Small intestine (tissue), 7 donors: Measurements from ENCODE around the gene RABEPK. TPM values are rescaled to one million over a fixed set of nuclear protein-coding genes. Genes with fewer than 3 reads are reported as not detected.
"Not testable (repeated sequence)": the region's sequence is repeated elsewhere in the genome, so short reads cannot be mapped to it uniquely, and the experiment has no call there.

Source experiments
- DNase-seq, 2 donors: peaks; one replicate each; pipeline versions ENCODE4 v3.0.0 to v3.0.0-alpha.2; 2013
- FAIRE-seq: peaks from 2 replicates; lab custom pipeline; 2012; peaks lifted over from hg19 to GRCh38; lab: Jason Lieb, UNC
- H3K27ac ChIP-seq, 3 donors: one replicate each; pipeline ENCODE4 v1.5.1; 2013; ENCODE audit warnings: low read length in 2 of 3, mild to moderate bottlenecking in 2 of 3, control low read depth in 1 of 3, inconsistent platforms in 1 of 3, low read depth in 1 of 3, moderate library complexity in 1 of 3
- H3K27me3 ChIP-seq, 3 donors: one replicate each; pipeline ENCODE4 v1.6.1; 2013; ENCODE audit warnings: low read length in 3 of 3, inconsistent platforms in 1 of 3; ENCODE audit not compliant: control insufficient read depth in 3 of 3, insufficient read depth in 3 of 3
- H3K36me3 ChIP-seq, 3 donors: one replicate each; pipeline ENCODE4 v1.6.1; 2013; ENCODE audit warnings: low read length in 3 of 3, inconsistent platforms in 1 of 3, low read depth in 1 of 3, mild to moderate bottlenecking in 1 of 3, moderate library complexity in 1 of 3; ENCODE audit not compliant: control insufficient read depth in 3 of 3, insufficient read depth in 2 of 3
- H3K4me1 ChIP-seq, 3 donors: one replicate each; pipeline ENCODE4 v1.6.1; 2013; ENCODE audit warnings: low read length in 2 of 3, inconsistent platforms in 1 of 3, low read depth in 1 of 3, mild to moderate bottlenecking in 1 of 3, moderate library complexity in 1 of 3; ENCODE audit not compliant: control insufficient read depth in 3 of 3, insufficient read depth in 2 of 3
- H3K4me3 ChIP-seq, 3 donors: one replicate each; pipeline ENCODE4 v1.5.1; 2013; ENCODE audit warnings: low read length in 3 of 3, control low read depth in 1 of 3, inconsistent platforms in 1 of 3, low read depth in 1 of 3, mild to moderate bottlenecking in 1 of 3, moderate library complexity in 1 of 3
- H3K9me3 ChIP-seq, 2 donors: one replicate each; pipeline ENCODE4 v1.6.1; 2013; ENCODE audit warnings: low read depth in 1 of 2, low read length in 1 of 2; ENCODE audit not compliant: control insufficient read depth in 2 of 2, insufficient read depth in 1 of 2
- WGBS, 3 donors: extraction: QIAGEN DNeasy Blood & Tissue Kit; methylation state at CpG; one replicate each; pipeline ENCODE4 v1.1.7; 2013; 5-methylcytosine and 5-hydroxymethylcytosine counted together
- polyA plus RNA-seq, 4 donors: library from polyadenylated mRNA; stranded (reverse) in 3 of 4; unstranded in 1 of 4; fragments of 200-250 nt in 3 of 4; fragments of 120-200 nt in 1 of 4; gene quantifications; one replicate each; pipeline versions ENCODE4 v1.2.1 to v1.2.3, GENCODE V29; 2013
- donor health status: healthy with polysubstance abuse.
- donor health status: control.
- donor health status: control.
- donor health status: Bipolar disorder and iron deficiency.
- donor health status: healthy.

RABEPK gene
- polyA plus RNA-seq, 4 donors: 10.5 to 24.7 (median 15.0) TPM

GRCh38 chr9:125166762-125167161 is 33.6 kb upstream of the RABEPK start:
- Histone ChIP-seq H3K27me3 (no peaks in the 10 kb centered on the region), H3K9me3 (no peaks in the 10 kb centered on the region), H3K36me3 (peaks cover 0 to 32% (median 2%) of the 10 kb centered on the region in 3 donors), H3K4me1 (no peaks in the 10 kb centered on the region), H3K27ac (no peak overlapping the region), H3K4me3 (no peak overlapping the region)
- FAIRE-seq: no peak
- DNase-seq: no peak
- WGBS, 3 donors: 55 to 95% (median 77%) methylated on average over 2 of the region's 2 CpGs

- Histone ChIP-seq H3K4me3 (no peak overlapping the region), H3K27ac (no peak overlapping the region), H3K4me1 (no peaks in the 10 kb centered on the region), H3K36me3 (peaks cover 0 to 29% (median 3%) of the 10 kb centered on the region in 3 donors), H3K27me3 (no peaks in the 10 kb centered on the region), H3K9me3 (no peaks in the 10 kb centered on the region)
- FAIRE-seq (no peak), DNase-seq (no peak)
These were observed 30.4 kb upstream of the RABEPK start for GRCh38 chr9:125169895-125170294.

GRCh38 chr9:125172031-125172755 is 28.1 kb upstream of the RABEPK start:
- Histone ChIP-seq H3K4me1 (no peaks in the 10 kb centered on the region), H3K9me3 (no peaks in the 10 kb centered on the region), H3K27ac (peak overlapping the region in 1 of 3 donors; percentile 49), H3K27me3 (no peaks in the 10 kb centered on the region), H3K4me3 (no peak overlapping the region), H3K36me3 (peaks cover 0 to 28% (median 3%) of the 10 kb centered on the region in 3 donors)
- DNase-seq (no peak), FAIRE-seq (no peak)
- 51 to 89% (median 75%) methylated on average over 6 of the region's 6 CpGs for WGBS, 3 donors

GRCh38 chr9:125176636-125177035 is 23.7 kb upstream of the RABEPK start:
- peaks cover 0 to 15% (median 1%) of the 10 kb centered on the region in 3 donors for H3K36me3 ChIP-seq
- no peak for FAIRE-seq
- H3K27ac ChIP-seq: peak overlapping the region in 1 of 3 donors; percentile 23
- no peaks in the 10 kb centered on the region for H3K4me1 ChIP-seq
- H3K27me3 ChIP-seq: no peaks in the 10 kb centered on the region
- no peak for DNase-seq
- no peaks in the 10 kb centered on the region for H3K9me3 ChIP-seq
- WGBS, 3 donors: 84 to 97% (median 95%) methylated on average over 3 of the region's 3 CpGs
- no peak overlapping the region for H3K4me3 ChIP-seq

- Histone ChIP-seq H3K4me3 (no peak overlapping the region), H3K27ac (no peak overlapping the region), H3K4me1 (no peaks in the 10 kb centered on the region), H3K36me3 (peaks cover 0 to 17% (median 0%) of the 10 kb centered on the region in 3 donors), H3K27me3 (no peaks in the 10 kb centered on the region), H3K9me3 (no peaks in the 10 kb centered on the region)
- DNase-seq (no peak), FAIRE-seq (no peak)
- 90 to 100% (median 92%) methylated on average over 1 of the region's 1 CpG for WGBS, 3 donors
These were observed 22.5 kb upstream of the RABEPK start for GRCh38 chr9:125177888-125178287.

GRCh38 chr9:125179776-125180175 is 20.6 kb upstream of the RABEPK start:
- H3K36me3 ChIP-seq: peaks cover 0 to 15% (median 0%) of the 10 kb centered on the region in 3 donors
- not testable (repeated sequence) for H3K9me3 ChIP-seq, DNase-seq, H3K27ac ChIP-seq, H3K4me1 ChIP-seq, FAIRE-seq, H3K4me3 ChIP-seq, H3K27me3 ChIP-seq
- WGBS, 3 donors: 88 to 96% (median 90%) methylated on average over 4 of the region's 4 CpGs

GRCh38 chr9:125180876-125181275 is 19.5 kb upstream of the RABEPK start:
- Histone ChIP-seq H3K4me3 (no peak overlapping the region), H3K9me3 (no peaks in the 10 kb centered on the region), H3K27ac (no peak overlapping the region), H3K27me3 (no peaks in the 10 kb centered on the region), H3K36me3 (peaks cover 0 to 13% (median 0%) of the 10 kb centered on the region in 3 donors), H3K4me1 (peaks cover 0 to 5% (median 3%) of the 10 kb centered on the region in 3 donors)
- WGBS, 3 donors: 90 to 98% (median 93%) methylated on average over 9 of the region's 9 CpGs
- no peak for FAIRE-seq
- no peak for DNase-seq

GRCh38 chr9:125181756-125182155 is 18.6 kb upstream of the RABEPK start:
- not testable (repeated sequence) for H3K27me3 ChIP-seq, FAIRE-seq, H3K27ac ChIP-seq, H3K4me3 ChIP-seq, H3K4me1 ChIP-seq, H3K9me3 ChIP-seq, H3K36me3 ChIP-seq, DNase-seq
- WGBS, 3 donors: 94 to 95% (median 95%) methylated on average over 4 of the region's 4 CpGs
